K562 (cell line): ENCODE measurements around the gene HIF1A. TPM values are rescaled to one million over a fixed set of nuclear protein-coding genes. Genes with fewer than 3 reads are reported as not detected.

ENCODE experiments used
- C11orf30 ChIP-seq: fragments of 450-650 bp; IDR thresholded peaks from 2 replicates; pipeline ENCODE4 v1.6.1; 2016; ENCODE audit warnings: low read depth, mild to moderate bottlenecking
- CTBP1 ChIP-seq: fragments of 450-650 bp; IDR thresholded peaks from 2 replicates; pipeline ENCODE4 v1.6.1; 2016; ENCODE audit warnings: borderline replicate concordance
- POLR2B ChIP-seq: fragments of 450-650 bp; IDR thresholded peaks from 2 replicates; pipeline ENCODE4 v1.6.1; 2018; ENCODE audit warnings: low read depth; ENCODE audit not compliant: partially characterized antibody
- SIN3A ChIP-seq, 2 experiments: fragments of 150-350 bp in 1 of 2; IDR thresholded peaks; 2 replicates each; pipeline ENCODE4 v1.6.1; 2011 to 2016; ENCODE audit warnings: borderline replicate concordance in 2 of 2, low read depth in 2 of 2, low read length in 2 of 2, mild to moderate bottlenecking in 2 of 2, moderate library complexity in 2 of 2; ENCODE audit not compliant: control insufficient read depth in 1 of 2
- TAF9B ChIP-seq: fragments of 450-650 bp; IDR thresholded peaks from 2 replicates; pipeline ENCODE4 v1.6.1; 2018; ENCODE audit warnings: mild to moderate bottlenecking; ENCODE audit not compliant: partially characterized antibody
- ZFX ChIP-seq: sonication (generic); formaldehyde crosslinking; IDR thresholded peaks from 2 replicates; pipeline ENCODE4 v1.8.0; 2022; ENCODE audit warnings: mild to moderate bottlenecking, missing genetic modification reagents, moderate library complexity
- ZNF133 ChIP-seq: fragments of 250-450 bp; sonication (Bioruptor Pico); IDR thresholded peaks from 2 replicates; pipeline ENCODE4 v1.4.0; 2020; ENCODE audit warnings: mild to moderate bottlenecking
- polyA plus RNA-seq, 8 experiments: library from polyadenylated mRNA; depleted of rRNA in 4 of 8; stranded (reverse) in 5 of 8; unstranded in 3 of 8; fragments of >200 nt; fragmentation: Nextera tagmentation in 2 of 8; fragmentation: Illumina TruSeq in 1 of 8; extraction: Ambion mirVana in 2 of 8; extraction: Trizol in 1 of 8; gene quantifications; 2 replicates each; pipeline versions ENCODE4 v1.2.1 to v1.2.3, GENCODE V29; 2011 to 2014; ENCODE audit warnings: inconsistent platforms in 1 of 8, missing spikeins in 1 of 8
- total RNA-seq, 7 experiments: library from RNA; depleted of rRNA in 6 of 7; stranded (reverse); fragments of >200 nt in 6 of 7; fragmentation: Illumina TruSeq in 2 of 7; extraction: Trizol in 2 of 7; gene quantifications; 2 replicates each; pipeline versions ENCODE4 v1.2.1 to v1.2.3, GENCODE V29; 2011 to 2021; ENCODE audit warnings: low replicate concordance in 1 of 7
- TF ChIP-seq, protein P1 (sequence below): sonication (generic); formaldehyde crosslinking; IDR thresholded peaks from 2 replicates; pipeline ENCODE4 v1.8.0; 2023; ENCODE audit warnings: mild to moderate bottlenecking, missing genetic modification reagents
- TF ChIP-seq, protein P2 (sequence below): conservative IDR thresholded peaks from 2 replicates; pipeline ENCODE4 v1.6.1; 2011; ENCODE audit warnings: low read depth, mild to moderate bottlenecking, low read length; ENCODE audit not compliant: control insufficient read depth
- TF ChIP-seq, protein P3 (sequence below), 2 experiments: fragments of 450-650 bp in 1 of 2; sonication (generic) in 1 of 2; formaldehyde crosslinking in 1 of 2; IDR thresholded peaks; 2 replicates each; pipeline versions ENCODE4 v1.7.1 to v1.9.0; 2016 to 2022; ENCODE audit warnings: inconsistent platforms in 1 of 2, mild to moderate bottlenecking in 1 of 2, missing genetic modification reagents in 1 of 2

Gene HIF1A
- total and polyA plus RNA-seq, 9 of the 15 experiments (the other 6 are each of a cell fraction or from before 2014, with no cell fraction given): 5.9 to 35.3 (median 24.2) TPM

DNA sequence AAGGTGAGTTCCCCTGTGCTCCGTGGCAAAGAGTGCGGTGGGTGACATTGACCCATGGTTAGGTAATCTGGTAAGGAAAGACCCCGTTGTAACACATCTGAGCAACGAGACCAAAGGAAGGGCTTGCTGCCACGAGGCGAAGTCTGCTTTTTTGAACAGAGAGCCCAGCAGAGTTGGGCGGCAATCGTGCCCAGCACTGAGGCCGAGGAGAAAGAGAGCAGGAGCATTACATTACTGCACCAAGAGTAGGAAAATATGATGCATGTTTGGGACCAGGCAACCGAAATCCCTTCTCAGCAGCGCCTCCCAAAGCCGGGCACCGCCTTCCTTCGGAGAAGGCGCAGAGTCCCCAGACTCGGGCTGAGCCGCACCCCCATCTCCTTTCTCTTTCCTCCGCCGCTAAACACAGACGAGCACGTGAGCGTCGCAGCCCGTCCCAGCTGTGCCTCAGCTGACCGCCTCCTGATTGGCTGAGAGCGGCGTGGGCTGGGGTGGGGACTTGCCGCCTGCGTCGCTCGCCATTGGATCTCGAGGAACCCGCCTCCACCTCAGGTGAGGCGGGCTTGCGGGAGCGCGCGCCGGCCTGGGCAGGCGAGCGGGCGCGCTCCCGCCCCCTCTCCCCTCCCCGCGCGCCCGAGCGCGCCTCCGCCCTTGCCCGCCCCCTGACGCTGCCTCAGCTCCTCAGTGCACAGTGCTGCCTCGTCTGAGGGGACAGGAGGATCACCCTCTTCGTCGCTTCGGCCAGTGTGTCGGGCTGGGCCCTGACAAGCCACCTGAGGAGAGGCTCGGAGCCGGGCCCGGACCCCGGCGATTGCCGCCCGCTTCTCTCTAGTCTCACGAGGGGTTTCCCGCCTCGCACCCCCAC, at the start of gene HIF1A (continued):
- TF ChIP-seq, protein P1, sequence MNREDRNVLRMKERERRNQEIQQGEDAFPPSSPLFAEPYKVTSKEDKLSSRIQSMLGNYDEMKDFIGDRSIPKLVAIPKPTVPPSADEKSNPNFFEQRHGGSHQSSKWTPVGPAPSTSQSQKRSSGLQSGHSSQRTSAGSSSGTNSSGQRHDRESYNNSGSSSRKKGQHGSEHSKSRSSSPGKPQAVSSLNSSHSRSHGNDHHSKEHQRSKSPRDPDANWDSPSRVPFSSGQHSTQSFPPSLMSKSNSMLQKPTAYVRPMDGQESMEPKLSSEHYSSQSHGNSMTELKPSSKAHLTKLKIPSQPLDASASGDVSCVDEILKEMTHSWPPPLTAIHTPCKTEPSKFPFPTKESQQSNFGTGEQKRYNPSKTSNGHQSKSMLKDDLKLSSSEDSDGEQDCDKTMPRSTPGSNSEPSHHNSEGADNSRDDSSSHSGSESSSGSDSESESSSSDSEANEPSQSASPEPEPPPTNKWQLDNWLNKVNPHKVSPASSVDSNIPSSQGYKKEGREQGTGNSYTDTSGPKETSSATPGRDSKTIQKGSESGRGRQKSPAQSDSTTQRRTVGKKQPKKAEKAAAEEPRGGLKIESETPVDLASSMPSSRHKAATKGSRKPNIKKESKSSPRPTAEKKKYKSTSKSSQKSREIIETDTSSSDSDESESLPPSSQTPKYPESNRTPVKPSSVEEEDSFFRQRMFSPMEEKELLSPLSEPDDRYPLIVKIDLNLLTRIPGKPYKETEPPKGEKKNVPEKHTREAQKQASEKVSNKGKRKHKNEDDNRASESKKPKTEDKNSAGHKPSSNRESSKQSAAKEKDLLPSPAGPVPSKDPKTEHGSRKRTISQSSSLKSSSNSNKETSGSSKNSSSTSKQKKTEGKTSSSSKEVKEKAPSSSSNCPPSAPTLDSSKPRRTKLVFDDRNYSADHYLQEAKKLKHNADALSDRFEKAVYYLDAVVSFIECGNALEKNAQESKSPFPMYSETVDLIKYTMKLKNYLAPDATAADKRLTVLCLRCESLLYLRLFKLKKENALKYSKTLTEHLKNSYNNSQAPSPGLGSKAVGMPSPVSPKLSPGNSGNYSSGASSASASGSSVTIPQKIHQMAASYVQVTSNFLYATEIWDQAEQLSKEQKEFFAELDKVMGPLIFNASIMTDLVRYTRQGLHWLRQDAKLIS (CRISPR knock-in tag): no peak
- TF ChIP-seq TAF9B: peak; percentile 100
- peak; percentile 74 for TF ChIP-seq POLR2B
- TF ChIP-seq, protein P2, sequence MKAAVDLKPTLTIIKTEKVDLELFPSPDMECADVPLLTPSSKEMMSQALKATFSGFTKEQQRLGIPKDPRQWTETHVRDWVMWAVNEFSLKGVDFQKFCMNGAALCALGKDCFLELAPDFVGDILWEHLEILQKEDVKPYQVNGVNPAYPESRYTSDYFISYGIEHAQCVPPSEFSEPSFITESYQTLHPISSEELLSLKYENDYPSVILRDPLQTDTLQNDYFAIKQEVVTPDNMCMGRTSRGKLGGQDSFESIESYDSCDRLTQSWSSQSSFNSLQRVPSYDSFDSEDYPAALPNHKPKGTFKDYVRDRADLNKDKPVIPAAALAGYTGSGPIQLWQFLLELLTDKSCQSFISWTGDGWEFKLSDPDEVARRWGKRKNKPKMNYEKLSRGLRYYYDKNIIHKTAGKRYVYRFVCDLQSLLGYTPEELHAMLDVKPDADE: peak; percentile 74
- TF ChIP-seq, protein P3, sequence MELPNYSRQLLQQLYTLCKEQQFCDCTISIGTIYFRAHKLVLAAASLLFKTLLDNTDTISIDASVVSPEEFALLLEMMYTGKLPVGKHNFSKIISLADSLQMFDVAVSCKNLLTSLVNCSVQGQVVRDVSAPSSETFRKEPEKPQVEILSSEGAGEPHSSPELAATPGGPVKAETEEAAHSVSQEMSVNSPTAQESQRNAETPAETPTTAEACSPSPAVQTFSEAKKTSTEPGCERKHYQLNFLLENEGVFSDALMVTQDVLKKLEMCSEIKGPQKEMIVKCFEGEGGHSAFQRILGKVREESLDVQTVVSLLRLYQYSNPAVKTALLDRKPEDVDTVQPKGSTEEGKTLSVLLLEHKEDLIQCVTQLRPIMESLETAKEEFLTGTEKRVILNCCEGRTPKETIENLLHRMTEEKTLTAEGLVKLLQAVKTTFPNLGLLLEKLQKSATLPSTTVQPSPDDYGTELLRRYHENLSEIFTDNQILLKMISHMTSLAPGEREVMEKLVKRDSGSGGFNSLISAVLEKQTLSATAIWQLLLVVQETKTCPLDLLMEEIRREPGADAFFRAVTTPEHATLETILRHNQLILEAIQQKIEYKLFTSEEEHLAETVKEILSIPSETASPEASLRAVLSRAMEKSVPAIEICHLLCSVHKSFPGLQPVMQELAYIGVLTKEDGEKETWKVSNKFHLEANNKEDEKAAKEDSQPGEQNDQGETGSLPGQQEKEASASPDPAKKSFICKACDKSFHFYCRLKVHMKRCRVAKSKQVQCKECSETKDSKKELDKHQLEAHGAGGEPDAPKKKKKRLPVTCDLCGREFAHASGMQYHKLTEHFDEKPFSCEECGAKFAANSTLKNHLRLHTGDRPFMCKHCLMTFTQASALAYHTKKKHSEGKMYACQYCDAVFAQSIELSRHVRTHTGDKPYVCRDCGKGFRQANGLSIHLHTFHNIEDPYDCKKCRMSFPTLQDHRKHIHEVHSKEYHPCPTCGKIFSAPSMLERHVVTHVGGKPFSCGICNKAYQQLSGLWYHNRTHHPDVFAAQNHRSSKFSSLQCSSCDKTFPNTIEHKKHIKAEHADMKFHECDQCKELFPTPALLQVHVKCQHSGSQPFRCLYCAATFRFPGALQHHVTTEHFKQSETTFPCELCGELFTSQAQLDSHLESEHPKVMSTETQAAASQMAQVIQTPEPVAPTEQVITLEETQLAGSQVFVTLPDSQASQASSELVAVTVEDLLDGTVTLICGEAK (IDR thresholded peaks at IDR 0.05): 0 out of 2 replicates have a peak, but pooled peaks have one; percentile 12
- TF ChIP-seq, protein P3 (CRISPR knock-in tag; IDR thresholded peaks at IDR 0.05): no peak
- TF ChIP-seq CTBP1: peak; percentile 67; the same call in 1 of the 2 replicates
- TF ChIP-seq SIN3A (IDR thresholded peaks at IDR 0.05; ENCODE audit: borderline replicate concordance in 2 of 2, control insufficient read depth in 1 of 2, low read depth in 2 of 2, low read length in 2 of 2): peak; percentile 98 to 99
- TF ChIP-seq ZNF133 (CRISPR knock-in tag): no peak
- no peak for TF ChIP-seq C11orf30
- TF ChIP-seq ZFX (CRISPR knock-in tag): peak; percentile 87
